Left colon (tissue), 2 donors: Measurements from ENCODE around the gene RTEL1. TPM values are rescaled to one million over a fixed set of nuclear protein-coding genes. Genes with fewer than 3 reads are reported as not detected.
"Not testable (repeated sequence)": the region's sequence is repeated elsewhere in the genome, so short reads cannot be mapped to it uniquely, and the experiment has no call there.

Source experiments
- ATAC-seq: fragments of 200-7000 bp; cut with Tn5 transposase; one replicate; pipeline ENCODE4 v1.9.1; 2020; ENCODE audit warnings: mild to moderate bottlenecking, moderate library complexity
- DNase-seq, 2 donors: peaks; one replicate each; pipeline ENCODE4 v3.0.0-alpha.2; 2020
- intact Hi-C, 2 donors: fragments of 100-400 bp; cut with DNase I in 1 of 2; cut with micrococcal nuclease in 1 of 2; formaldehyde crosslinking; loops; one replicate each; pipeline versions ENCODE4 v1.11.2 to v1.14.0; 2022; cut with DNase I, micrococcal nuclease
- total RNA-seq, 2 donors: library from RNA; stranded (reverse); fragmentation: NEBNext Ultra II Directional; extraction: Animal tissue kit (Norgen Biotek cat#: 25700); gene quantifications; one replicate each; pipeline ENCODE4 v1.2.1, GENCODE V29; 2021
- donor health status: DM: no; HTN: no; CAD: no.
- donor health status: DM: yes; HTN: yes; CAD: no.

Gene RTEL1
- total RNA-seq, 2 donors from 2014 or later, result 16.9 to 34.6 TPM

- intact Hi-C loops, result no loop called here
- DNase-seq, result no peak
- ATAC-seq, result no peak
Measured at GRCh38 chr20:63703471-63703975, 45.4 kb downstream of the RTEL1 start.

DNA sequence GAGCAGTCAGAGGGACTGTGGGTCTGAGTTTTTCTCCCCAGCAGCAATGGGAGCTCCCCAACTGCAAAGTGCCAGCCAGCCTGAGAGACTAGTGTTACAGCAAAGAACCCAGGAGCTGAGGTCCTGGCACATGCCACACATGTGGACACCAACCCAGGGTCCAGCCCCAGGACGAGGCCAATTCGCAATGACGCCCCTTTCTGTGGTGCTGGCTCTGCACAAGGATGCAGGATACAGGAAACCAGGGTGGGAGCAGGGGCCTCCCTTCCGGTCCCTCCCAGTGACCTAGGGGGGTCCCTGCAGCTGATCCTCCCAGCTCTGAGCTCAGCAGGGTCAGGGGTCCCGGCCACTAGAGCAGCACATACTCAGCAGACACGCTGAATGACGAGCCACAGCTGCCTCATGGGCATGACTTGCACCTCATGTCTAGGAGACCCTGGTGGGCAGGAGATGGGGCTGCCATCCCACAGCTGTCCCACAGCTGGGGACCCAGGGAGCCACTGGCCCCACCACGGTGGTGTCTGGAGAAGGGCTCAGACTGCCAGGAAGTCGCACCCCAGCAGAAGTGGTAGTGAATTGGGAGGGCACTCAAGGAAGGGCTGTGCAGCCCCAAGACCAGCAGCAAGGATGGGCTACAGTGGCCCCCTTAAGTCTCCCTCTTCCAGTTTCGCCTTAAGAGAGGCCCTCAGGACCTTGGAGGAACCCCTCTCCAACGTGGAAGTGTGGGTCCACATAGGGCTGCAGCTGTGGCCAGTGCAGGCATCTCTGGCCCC lies 46.0 kb downstream of the RTEL1 start:
- intact Hi-C loops, result no loop called here
- DNase-seq, result no peak
- ATAC-seq, result no peak

GRCh38 chr20:63704749-63705117 lies 46.6 kb downstream of the RTEL1 start:
- ATAC-seq, result no peak
- DNase-seq, result no peak
- intact Hi-C loops, result no loop called here

GRCh38 chr20:63705232-63706026 lies 47.3 kb downstream of the RTEL1 start:
- ATAC-seq, result no peak

DNA sequence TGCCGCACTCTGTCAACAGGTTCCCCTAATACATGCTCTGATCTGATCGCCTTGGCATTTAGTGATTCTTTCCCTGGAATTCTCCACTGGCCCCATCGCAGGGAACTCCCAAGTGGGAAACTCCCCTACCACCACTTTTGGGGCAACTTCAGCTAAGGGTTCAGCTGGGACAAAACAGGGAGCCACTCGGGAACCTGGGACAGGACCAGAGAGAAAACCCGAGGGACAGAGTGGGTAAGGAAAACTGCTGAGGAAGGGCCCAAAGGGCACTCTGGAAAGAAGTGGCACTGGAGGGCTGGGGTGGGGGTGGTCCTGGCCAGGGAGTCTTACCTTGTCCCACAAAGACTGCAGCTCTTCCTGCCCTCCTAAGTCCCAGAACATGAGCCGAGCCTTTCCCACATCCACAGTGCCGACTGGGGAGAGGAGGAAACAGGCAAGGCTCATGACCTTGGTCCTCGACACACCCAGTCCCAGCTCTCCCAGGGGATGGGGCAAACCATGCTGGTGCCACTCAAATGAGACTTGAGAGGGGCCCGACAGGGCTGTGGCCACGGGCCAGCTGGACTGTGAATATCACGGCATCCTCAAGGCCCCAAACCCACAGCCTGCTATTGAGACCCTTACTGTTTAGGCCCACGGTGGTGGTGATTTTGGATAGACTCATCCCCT lies 48.0 kb downstream of the RTEL1 start:
- DNase-seq, result peak in 1 of 2 donors; percentile 39
- intact Hi-C loops, result no loop called here
- peak; percentile 38 for ATAC-seq

More at GRCh38 chr20:63705232-63706026, 47.3 kb downstream of the RTEL1 start:
- intact Hi-C loops, result no loop called here
- DNase-seq, result no peak

- ATAC-seq (peak; percentile 60), DNase-seq (peak; percentile 67 to 77)
- intact Hi-C loops, result no loop called here
Measured at GRCh38 chr20:63706852-63707557, 48.9 kb downstream of the RTEL1 start.

DNA sequence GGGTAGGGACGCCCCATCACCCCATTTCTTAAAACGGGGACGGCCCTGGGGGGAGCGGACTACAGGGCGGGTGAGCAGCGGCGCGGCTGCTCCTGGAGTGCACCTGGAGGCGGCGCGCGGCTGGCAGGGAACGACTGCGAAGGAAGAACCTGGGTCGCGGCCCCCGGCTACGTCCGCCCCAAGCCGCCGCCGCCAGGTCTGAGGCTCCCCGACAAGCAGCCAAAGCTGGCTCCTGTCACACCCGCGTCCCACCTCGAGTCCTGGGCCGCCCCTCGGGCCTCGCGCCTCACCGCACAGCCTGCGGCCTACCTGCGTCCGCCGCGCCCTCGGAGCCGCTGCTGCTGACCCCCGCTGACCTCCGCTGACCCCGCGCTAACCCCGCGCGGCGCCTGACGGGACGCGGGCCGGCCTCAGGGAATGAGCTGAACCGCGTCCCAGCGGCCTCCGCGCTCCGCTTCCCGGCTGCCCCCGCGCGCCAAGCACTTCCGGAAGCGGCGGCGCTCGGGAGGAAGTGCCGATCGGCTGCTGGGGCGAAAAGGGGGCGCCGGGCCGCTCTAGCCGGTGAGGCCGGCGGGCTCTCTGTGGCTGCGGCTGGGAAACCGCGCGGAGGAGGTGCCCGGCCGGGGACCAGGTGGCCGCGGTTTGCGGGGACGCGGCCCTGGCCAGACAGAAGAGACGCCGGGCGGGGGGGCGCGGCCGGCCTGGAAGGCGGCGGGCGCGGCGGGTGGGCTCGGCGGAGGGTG lies 49.6 kb downstream of the RTEL1 start, which contains the start of the genes ARFRP1 and ZGPAT:
TSS of gene ARFRP1 (minus strand) at position 419 of the 743 bp plus-strand sequence. CDS start 885 bp downstream, outside the sequence.
TSS of gene ZGPAT (plus strand) at position 482 of the 743 bp plus-strand sequence. CDS start 542 bp downstream, outside the sequence.
- intact Hi-C loops, result no loop called here
- ATAC-seq, result peak; percentile 88
- DNase-seq, result peak; percentile 89 to 91

DNA sequence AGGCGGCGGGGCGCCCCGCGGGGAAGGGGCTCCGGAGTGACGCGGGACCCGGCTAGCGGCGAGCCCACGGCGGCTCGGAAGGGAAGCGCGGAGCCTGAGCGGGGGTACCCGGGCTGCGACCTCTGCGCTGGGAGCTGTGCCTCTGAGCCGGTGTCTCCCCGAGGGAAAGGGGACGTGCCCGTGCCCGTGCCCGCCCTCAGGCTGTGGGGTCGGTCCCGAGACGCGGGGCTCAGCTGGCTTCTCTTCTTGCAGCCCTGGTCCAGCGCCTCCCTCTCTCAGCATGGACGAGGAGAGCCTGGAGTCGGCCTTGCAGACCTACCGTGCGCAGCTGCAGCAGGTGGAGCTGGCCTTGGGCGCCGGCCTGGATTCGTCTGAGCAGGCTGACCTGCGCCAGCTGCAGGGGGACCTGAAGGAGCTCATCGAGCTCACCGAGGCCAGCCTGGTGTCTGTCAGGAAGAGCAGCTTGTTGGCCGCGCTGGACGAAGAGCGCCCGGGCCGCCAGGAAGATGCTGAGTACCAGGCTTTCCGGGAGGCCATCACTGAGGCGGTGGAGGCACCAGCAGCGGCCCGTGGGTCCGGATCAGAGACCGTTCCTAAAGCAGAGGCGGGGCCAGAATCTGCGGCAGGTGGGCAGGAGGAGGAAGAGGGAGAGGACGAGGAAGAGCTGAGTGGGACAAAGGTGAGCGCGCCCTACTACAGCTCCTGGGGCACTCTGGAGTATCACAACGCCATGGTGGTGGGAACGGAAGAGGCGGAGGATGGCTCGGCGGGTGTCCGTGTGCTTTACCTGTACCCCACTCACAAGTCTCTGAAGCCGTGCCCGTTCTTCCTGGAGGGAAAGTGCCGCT lies 50.4 kb downstream of the RTEL1 start:
- intact Hi-C loops, result no loop called here
- ATAC-seq, result peak; percentile 2
- DNase-seq, result peak in 1 of 2 donors; percentile 28

GRCh38 chr20:63709149-63709527 lies 51.0 kb downstream of the RTEL1 start:
- DNase-seq (no peak), ATAC-seq (no peak)
- intact Hi-C loops, result no loop called here

DNA sequence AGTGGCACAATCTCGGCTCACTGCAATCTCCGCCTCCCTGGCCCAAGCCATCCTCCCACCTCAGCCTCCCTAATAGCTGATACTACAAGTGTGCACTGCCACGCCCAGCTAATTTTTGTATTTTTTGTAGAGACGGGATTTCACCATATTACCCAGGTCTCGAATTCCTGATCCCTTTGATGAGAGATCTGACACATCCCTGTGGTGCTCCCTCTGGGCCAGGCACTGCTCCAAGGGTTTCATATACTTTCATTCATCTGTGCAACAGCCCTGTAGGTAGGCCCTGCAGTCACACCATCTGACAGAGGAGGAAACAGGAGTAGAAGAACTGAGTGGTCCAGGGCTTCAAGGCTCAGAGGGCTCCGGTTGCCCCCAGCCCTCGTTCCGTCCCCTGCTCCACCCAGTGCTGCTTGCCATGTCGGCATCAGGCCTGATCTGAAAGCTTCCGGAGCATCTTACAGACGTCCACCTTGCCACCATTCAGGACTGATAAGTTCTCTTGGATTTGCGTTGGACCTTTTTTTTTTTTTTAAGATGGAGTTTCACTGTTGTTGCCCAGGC lies 53.1 kb downstream of the RTEL1 start:
- ATAC-seq (no peak), DNase-seq (no peak)
- intact Hi-C loops, result no loop called here

DNA sequence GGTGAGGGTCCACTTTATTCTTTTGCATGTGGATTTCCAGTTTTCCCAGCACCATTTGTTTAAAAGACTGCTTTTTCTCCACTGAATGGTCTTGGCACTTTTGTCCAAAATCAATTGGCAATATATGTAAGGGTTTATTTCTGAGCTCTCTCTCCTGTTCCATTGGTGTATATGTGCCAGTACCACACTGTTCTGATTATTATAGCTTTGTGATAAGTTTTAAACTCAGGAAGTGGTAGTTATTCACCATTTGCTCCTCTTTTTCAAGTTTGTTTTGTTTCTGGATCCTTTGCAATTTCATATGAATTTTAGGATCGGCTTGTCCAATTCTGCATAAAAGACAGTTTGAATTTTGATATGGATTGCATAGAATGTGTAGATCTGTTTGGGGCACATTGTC lies 54.1 kb downstream of the RTEL1 start:
- DNase-seq (no peak), ATAC-seq (no peak)
- intact Hi-C loops, result no loop called here

- no peak for ATAC-seq
- intact Hi-C loops, result no loop called here
Measured at GRCh38 chr20:63714858-63715257, 56.7 kb downstream of the RTEL1 start.

GRCh38 chr20:63718996-63719395 lies 60.9 kb downstream of the RTEL1 start:
- intact Hi-C loops, result no loop called here
- ATAC-seq, result no peak

More at GRCh38 chr20:63714858-63715257, 56.7 kb downstream of the RTEL1 start:
- DNase-seq, result no peak

GRCh38 chr20:63722967-63723622 lies 65.0 kb downstream of the RTEL1 start:
- DNase-seq, intact Hi-C loops, ATAC-seq: not testable (repeated sequence)

More at GRCh38 chr20:63718996-63719395, 60.9 kb downstream of the RTEL1 start:
- DNase-seq, result no peak

DNA sequence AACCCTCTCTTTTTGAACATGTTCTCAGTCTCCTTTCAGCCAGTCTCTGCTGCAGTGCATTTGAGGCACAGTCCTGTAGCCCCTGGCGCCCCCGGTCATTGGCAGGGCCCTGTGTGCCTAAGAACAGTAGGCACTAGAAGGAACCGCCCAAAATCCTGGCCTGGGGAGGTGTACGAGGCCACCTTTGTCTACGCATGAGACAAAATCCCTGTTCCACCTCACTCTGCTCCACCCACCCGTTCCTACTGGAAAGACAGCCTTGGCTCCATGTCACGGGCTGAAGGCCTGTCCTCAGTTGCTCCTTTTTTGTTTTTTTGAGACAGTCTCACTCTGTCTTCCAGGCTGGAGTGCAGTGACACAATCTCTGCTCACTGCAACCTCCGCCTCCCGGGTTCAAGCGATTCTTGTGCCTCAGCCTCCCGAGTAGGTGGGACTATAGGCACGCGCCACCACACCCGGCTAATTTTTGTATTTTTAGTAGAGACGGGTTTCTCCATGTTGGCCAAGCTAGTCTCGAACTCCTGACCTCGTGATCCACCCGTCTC lies 72.1 kb downstream of the RTEL1 start:
- ATAC-seq, DNase-seq, intact Hi-C loops: not testable (repeated sequence)

DNA sequence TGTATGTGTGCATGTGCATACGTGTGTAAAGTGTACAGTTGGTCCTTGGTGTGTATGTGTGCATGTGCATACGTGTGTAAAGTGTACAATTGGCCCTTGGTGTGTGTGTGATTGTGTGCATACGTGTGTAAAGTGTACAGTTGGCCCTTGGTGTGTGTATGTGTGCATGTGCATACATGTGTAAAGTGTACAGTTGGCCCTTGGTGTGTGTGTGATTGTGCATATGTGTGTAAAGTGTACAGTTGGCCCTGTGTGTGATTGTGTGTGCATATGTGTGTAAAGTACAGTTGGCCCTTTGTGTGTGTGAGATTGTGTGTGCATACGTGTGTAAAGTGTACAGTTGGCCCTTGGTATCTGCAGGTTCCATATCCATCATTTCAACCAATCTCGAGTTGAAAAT lies 73.3 kb downstream of the RTEL1 start:
- intact Hi-C loops, result no loop called here
- DNase-seq, result no peak
- no peak for ATAC-seq
